GM18873 (cell line): ENCODE results near the gene FTH1.
"Not testable (repeated sequence)": the region's sequence is repeated elsewhere in the genome, so short reads cannot be mapped to it uniquely, and the experiment has no call there.

Experiments used
- ATAC-seq: cut with Tn5 transposase; IDR thresholded peaks from one replicate; pipeline ENCODE4 v1.9.1; 2021; ENCODE audit warnings: mild to moderate bottlenecking, moderate library complexity, moderate number of reproducible peaks; ENCODE audit not compliant: unreplicated experiment, low FRiP score

Gene FTH1

GRCh38 chr11:61964666-61965271 lies 2.7 kb downstream of the FTH1 start:
- ATAC-seq: not testable (repeated sequence)

- ATAC-seq: no peak
Measured at GRCh38 chr11:61964058-61964665, 3.3 kb downstream of the FTH1 start.

- no peak for ATAC-seq
Measured at GRCh38 chr11:61963282-61964057, 4.0 kb downstream of the FTH1 start.

GRCh38 chr11:61963016-61963281 lies 4.5 kb downstream of the FTH1 start:
- no peak for ATAC-seq

- ATAC-seq: no peak
Measured at GRCh38 chr11:61962213-61963015, 5.0 kb downstream of the FTH1 start.

GRCh38 chr11:61961570-61962212 lies 5.7 kb downstream of the FTH1 start:
- ATAC-seq: no peak

- ATAC-seq: no peak
Measured at GRCh38 chr11:61960532-61960931, 6.9 kb downstream of the FTH1 start.

GRCh38 chr11:61959678-61960077 lies 7.8 kb downstream of the FTH1 start:
- ATAC-seq: no peak

GRCh38 chr11:61959114-61959513 lies 8.3 kb downstream of the FTH1 start:
- no peak for ATAC-seq

GRCh38 chr11:61958590-61958989 lies 8.8 kb downstream of the FTH1 start:
- no peak for ATAC-seq

GRCh38 chr11:61957021-61957770 lies 10.2 kb downstream of the FTH1 start:
- no peak for ATAC-seq

GRCh38 chr11:61956191-61957020 lies 11.0 kb downstream of the FTH1 start:
- ATAC-seq: no peak

- no peak for ATAC-seq
Measured at GRCh38 chr11:61955422-61956135, 11.9 kb downstream of the FTH1 start.

- ATAC-seq: no peak
Measured at GRCh38 chr11:61954851-61955421, 12.5 kb downstream of the FTH1 start.

GRCh38 chr11:61954106-61954850 lies 13.2 kb downstream of the FTH1 start:
- ATAC-seq: no peak

- not testable (repeated sequence) for ATAC-seq
Measured at GRCh38 chr11:61953632-61954031, 13.8 kb downstream of the FTH1 start.

- ATAC-seq: no peak
Measured at GRCh38 chr11:61952882-61953281, 14.6 kb downstream of the FTH1 start.
